Panc1 (cell line): ENCODE data around the gene MAP4. TPM values are rescaled to one million over a fixed set of nuclear protein-coding genes. Genes with fewer than 3 reads are reported as not detected.

ENCODE experiments used
- ATAC-seq: fragments of 200-7000 bp; cut with Tn5 transposase; 2 replicates; pipeline ENCODE4 v1.9.1; 2020; ENCODE audit warnings: mild to moderate bottlenecking, moderate library complexity
- BruUV-seq: library from RNA; stranded (reverse); fragments of 400-500 nt; replicated peaks from 2 replicates; lab custom pipeline; 2021; lab: Mats Ljungman, UMichigan
- CTCF ChIA-PET: fragments of 300-600 bp; sonication (Branson Sonifier 250); formaldehyde crosslinking; loops from one replicate; lab custom pipeline; 2022; ENCODE audit warnings: antibody characterized with exemption; lab: Charles Lee
- POLR2A ChIA-PET: fragments of 300-600 bp; sonication (Branson Sonifier 250); formaldehyde crosslinking; loops from one replicate; lab custom pipeline; 2022; ENCODE audit warnings: antibody characterized with exemption; lab: Charles Lee
- DNase-seq: peaks from one replicate; pipeline ENCODE4 v3.0.0-alpha.2; 2010; ENCODE audit warnings: low read depth, low spot score
- H3K27ac ChIP-seq: 2 replicates; pipeline ENCODE4 v1.5.1; 2011; ENCODE audit warnings: mild to moderate bottlenecking, low read length, inconsistent platforms
- H3K27me3 ChIP-seq: fragments of 200-500 bp; sonication (Bioruptor generic); 2 replicates; pipeline ENCODE4 v1.6.0; 2014; ENCODE audit warnings: low read length, inconsistent platforms; ENCODE audit not compliant: control insufficient read depth, insufficient read depth
- H3K36me3 ChIP-seq: fragments of 200-500 bp; sonication (Bioruptor generic); 2 replicates; pipeline ENCODE4 v1.5.1; 2014; ENCODE audit warnings: inconsistent platforms, mild to moderate bottlenecking, low read length, moderate library complexity; ENCODE audit not compliant: control insufficient read depth, insufficient read depth
- H3K4me1 ChIP-seq: 2 replicates; pipeline ENCODE4 v1.5.1; 2011; ENCODE audit warnings: inconsistent platforms, mild to moderate bottlenecking, low read length, moderate library complexity; ENCODE audit not compliant: control insufficient read depth, insufficient read depth
- H3K4me3 ChIP-seq, 2 experiments: 2 replicates each; pipeline ENCODE4 v1.5.1; 2011 to 2012; ENCODE audit warnings: low read depth in 2 of 2, low read length in 2 of 2, mild to moderate bottlenecking in 2 of 2, inconsistent platforms in 1 of 2, moderate library complexity in 1 of 2
- H3K9me3 ChIP-seq: fragments of 200-500 bp; sonication (Bioruptor generic); 2 replicates; pipeline ENCODE4 v1.5.1; 2014; ENCODE audit warnings: low read depth, mild to moderate bottlenecking, inconsistent platforms, low read length, moderate library complexity; ENCODE audit not compliant: control insufficient read depth, insufficient read depth
- POLR2AphosphoS5 ChIP-seq: IDR thresholded peaks from 2 replicates; pipeline ENCODE4 v1.6.1; 2012; ENCODE audit warnings: mild to moderate bottlenecking, low read depth, low read length, moderate library complexity
- REST ChIP-seq, 2 experiments: IDR thresholded peaks; 2 replicates each; pipeline ENCODE4 v1.6.1; 2011 to 2012; ENCODE audit warnings: low read depth in 2 of 2, control low read depth in 1 of 2, low read length in 1 of 2, mild to moderate bottlenecking in 1 of 2, moderate library complexity in 1 of 2; ENCODE audit not compliant: insufficient read depth in 1 of 2
- SIN3A ChIP-seq: IDR thresholded peaks from 2 replicates; pipeline ENCODE4 v1.6.1; 2012; ENCODE audit warnings: low read depth, mild to moderate bottlenecking, low read length, moderate library complexity, borderline replicate concordance; ENCODE audit not compliant: insufficient read depth
- TCF7L2 ChIP-seq: IDR thresholded peaks from 2 replicates; pipeline ENCODE4 v1.6.1; 2011; ENCODE audit warnings: mild to moderate bottlenecking, low read depth, low read length, inconsistent platforms
- in situ Hi-C: cut with HindIII; loops from 2 replicates; pipeline ENCODE4 v1.10.0; 2016; ENCODE audit warnings: low sequenced_read_pairs, low pct_unique_long_range_greater_than_20kb
- intact Hi-C: fragments of 100-400 bp; cut with micrococcal nuclease; formaldehyde crosslinking; loops from one replicate; pipeline ENCODE4 v1.10.0; 2022; ENCODE audit not compliant: unreplicated experiment
- total RNA-seq: library from RNA; stranded (reverse); gene quantifications from one replicate; pipeline ENCODE4 v1.2.1, GENCODE V29; 2021; ENCODE audit not compliant: unreplicated experiment
- TF ChIP-seq, protein P1 (sequence below): fragments of 450-650 bp; IDR thresholded peaks from 2 replicates; pipeline ENCODE4 v1.5.1; 2017; ENCODE audit warnings: mild to moderate bottlenecking

Gene MAP4
- total RNA-seq, 1 experiment from 2014 or later, result 150 TPM

DNA sequence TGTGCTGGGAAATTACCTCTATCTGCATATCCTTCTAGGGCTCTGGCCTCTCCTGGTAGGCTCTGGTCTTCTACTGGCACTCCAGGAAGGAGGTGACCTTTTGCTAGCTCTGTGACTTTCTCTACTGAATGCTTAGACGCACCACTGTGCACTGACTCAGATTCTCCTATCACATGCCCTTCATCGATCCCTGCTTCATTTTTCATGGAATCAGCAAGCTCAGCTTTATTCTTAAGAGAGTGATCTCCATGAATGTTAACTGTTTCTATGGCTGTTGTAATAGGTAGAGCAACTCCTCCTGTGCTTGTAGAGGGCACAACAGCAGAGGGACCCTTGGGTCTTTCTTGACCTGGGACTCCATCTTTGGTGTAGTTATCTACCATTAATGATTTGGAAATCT is 106.6 kb downstream of the MAP4 start:
- ATAC-seq, result no peak
- no TSS peak for BruUV-seq
- in situ Hi-C loops, result no loop called here
- Histone ChIP-seq H3K9me3 (no peaks in the 10 kb centered on the region), H3K4me3 (no peak overlapping the region), H3K27ac (no peak overlapping the region), H3K4me1 (no peaks in the 10 kb centered on the region), H3K27me3 (no peaks in the 10 kb centered on the region), H3K36me3 (peaks cover 3% of the 10 kb centered on the region; the same call in 1 of the 2 replicates)
- CTCF ChIA-PET, result no interaction called here
- TF ChIP-seq SIN3A (no peak), TCF7L2 (no peak), POLR2AphosphoS5 (no peak), REST (IDR thresholded peaks at IDR 0.05; ENCODE audit: insufficient read depth in 1 of 2, low read depth in 2 of 2, low read length in 1 of 2) (no peak)
- TF ChIP-seq, protein P1, sequence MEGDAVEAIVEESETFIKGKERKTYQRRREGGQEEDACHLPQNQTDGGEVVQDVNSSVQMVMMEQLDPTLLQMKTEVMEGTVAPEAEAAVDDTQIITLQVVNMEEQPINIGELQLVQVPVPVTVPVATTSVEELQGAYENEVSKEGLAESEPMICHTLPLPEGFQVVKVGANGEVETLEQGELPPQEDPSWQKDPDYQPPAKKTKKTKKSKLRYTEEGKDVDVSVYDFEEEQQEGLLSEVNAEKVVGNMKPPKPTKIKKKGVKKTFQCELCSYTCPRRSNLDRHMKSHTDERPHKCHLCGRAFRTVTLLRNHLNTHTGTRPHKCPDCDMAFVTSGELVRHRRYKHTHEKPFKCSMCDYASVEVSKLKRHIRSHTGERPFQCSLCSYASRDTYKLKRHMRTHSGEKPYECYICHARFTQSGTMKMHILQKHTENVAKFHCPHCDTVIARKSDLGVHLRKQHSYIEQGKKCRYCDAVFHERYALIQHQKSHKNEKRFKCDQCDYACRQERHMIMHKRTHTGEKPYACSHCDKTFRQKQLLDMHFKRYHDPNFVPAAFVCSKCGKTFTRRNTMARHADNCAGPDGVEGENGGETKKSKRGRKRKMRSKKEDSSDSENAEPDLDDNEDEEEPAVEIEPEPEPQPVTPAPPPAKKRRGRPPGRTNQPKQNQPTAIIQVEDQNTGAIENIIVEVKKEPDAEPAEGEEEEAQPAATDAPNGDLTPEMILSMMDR, result no peak
- intact Hi-C loops, result no loop called here
- DNase-seq, result no peak
- POLR2A ChIA-PET, result no interaction called here

- Histone ChIP-seq H3K4me3 (no peak overlapping the region), H3K9me3 (no peaks in the 10 kb centered on the region), H3K4me1 (no peaks in the 10 kb centered on the region), H3K27me3 (no peaks in the 10 kb centered on the region), H3K36me3 (peaks cover 3% of the 10 kb centered on the region; the same call in 1 of the 2 replicates), H3K27ac (no peak overlapping the region)
- intact Hi-C loops (no loop called here), in situ Hi-C loops (no loop called here)
- TF ChIP-seq REST (IDR thresholded peaks at IDR 0.05; ENCODE audit: insufficient read depth in 1 of 2, low read depth in 2 of 2, low read length in 1 of 2) (no peak), POLR2AphosphoS5 (no peak), SIN3A (no peak), TCF7L2 (no peak)
- TF ChIP-seq, protein P1, result no peak
- BruUV-seq, result no TSS peak
- ATAC-seq (no peak), DNase-seq (no peak)
- CTCF ChIA-PET, result no interaction called here
- POLR2A ChIA-PET, result no interaction called here
These were observed 107.5 kb downstream of the MAP4 start for GRCh38 chr3:47908744-47909143.
